Measurements from ENCODE around the gene TMEM176B. TPM values are rescaled to one million over a fixed set of nuclear protein-coding genes. Genes with fewer than 3 reads are reported as not detected.

Gene TMEM176B
- total and polyA plus RNA-seq, 2 of the 13 experiments (the other 11 are each of a cell fraction or from before 2014, with no cell fraction given), result not detected

DNA sequence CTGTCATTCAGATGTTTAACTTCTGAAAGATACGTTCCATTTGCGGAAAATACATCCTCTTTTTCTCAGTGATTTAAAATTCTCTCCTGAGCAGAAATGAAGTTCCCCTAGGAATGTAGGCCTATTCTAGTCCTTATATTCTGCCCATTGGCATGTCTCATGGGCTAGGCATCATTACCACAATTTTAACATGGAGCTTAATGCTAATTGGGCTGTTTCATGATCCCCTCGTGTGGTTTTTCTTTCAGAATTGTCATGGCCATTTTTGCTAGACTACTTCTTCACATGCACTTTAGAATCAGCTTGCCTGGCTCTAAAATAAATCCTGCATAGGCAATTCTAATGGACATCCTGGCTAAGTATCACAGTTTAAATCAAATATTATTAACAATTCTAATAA lies 1.0 kb downstream of the TMEM176B start:
- H2AFZ ChIP-seq (ENCODE audit: low read length), result no peak overlapping the region
- FAIRE-seq (no peak), DNase-seq (ENCODE audit: low spot score) (no peak), ATAC-seq (no peak)
- BruUV-seq (replicated peaks), result no TSS peak
- H3K27me3 ChIP-seq (ENCODE audit: control insufficient read depth in 1 of 2, insufficient read depth in 2 of 2, low read length in 2 of 2), result peaks cover 3 to 14% of the 10 kb centered on the region in 2 experiments; a peak in 2 of 5 replicates
- no peaks in the 10 kb centered on the region for H3K9me3 ChIP-seq (ENCODE audit: low read length)
- POLR2A ChIA-PET, result no interaction called here
- no peaks in the 10 kb centered on the region for H3K4me1 ChIP-seq (ENCODE audit: insufficient read depth, low read length)
- no peak overlapping the region for H3K4me3 ChIP-seq (replicated peaks in 1 of 3; ENCODE audit: insufficient read depth in 1 of 3, low read depth in 2 of 3, low read length in 3 of 3)
- no peak overlapping the region for H3K4me2 ChIP-seq (ENCODE audit: low read depth, low read length)
- H3K9ac ChIP-seq (ENCODE audit: insufficient read depth, low read depth, low read length), result no peak overlapping the region
- H3K79me2 ChIP-seq (ENCODE audit: insufficient read depth, low read length), result no peaks in the 10 kb centered on the region
- CTCF ChIA-PET (ENCODE audit: low intra/inter-chr PET ratio, low total read pairs), result no interaction called here
- no peaks in the 10 kb centered on the region for H4K20me1 ChIP-seq (ENCODE audit: insufficient read depth, low read length)
- WGBS (ENCODE audit: low lambda C conversion rate), result 60% methylated on average over 3 of the region's 3 CpGs
- in situ Hi-C loops (cut with HindIII; ENCODE audit: extremely low pct_ligation_motif_present, low pct_unique_long_range_greater_than_20kb), result no loop called here
- intact Hi-C loops (cut with micrococcal nuclease; ENCODE audit: unreplicated experiment), result no loop called here
- no peak overlapping the region for H3K27ac ChIP-seq (ENCODE audit: extremely low read length, insufficient read depth, low read length)
- no peaks in the 10 kb centered on the region for H3K36me3 ChIP-seq (replicated peaks in 1 of 2; ENCODE audit: control insufficient read depth in 1 of 2, insufficient read depth in 2 of 2, low read length in 2 of 2)
- TF ChIP-seq RFX3 (CRISPR knock-in tag; IDR thresholded peaks at IDR 0.05), result no peak
- TF ChIP-seq KDM5A (IDR thresholded peaks at IDR 0.05; ENCODE audit: borderline replicate concordance, low read length), result no peak
- TF ChIP-seq ZFP91 (CRISPR knock-in tag; IDR thresholded peaks at IDR 0.05; ENCODE audit: borderline replicate concordance), result no peak
- no peak for TF ChIP-seq ZNF382 (CRISPR knock-in tag; IDR thresholded peaks at IDR 0.05; ENCODE audit: borderline replicate concordance)
- TF ChIP-seq DZIP1 (CRISPR knock-in tag; IDR thresholded peaks at IDR 0.05), result no peak
- TF ChIP-seq, protein P1, sequence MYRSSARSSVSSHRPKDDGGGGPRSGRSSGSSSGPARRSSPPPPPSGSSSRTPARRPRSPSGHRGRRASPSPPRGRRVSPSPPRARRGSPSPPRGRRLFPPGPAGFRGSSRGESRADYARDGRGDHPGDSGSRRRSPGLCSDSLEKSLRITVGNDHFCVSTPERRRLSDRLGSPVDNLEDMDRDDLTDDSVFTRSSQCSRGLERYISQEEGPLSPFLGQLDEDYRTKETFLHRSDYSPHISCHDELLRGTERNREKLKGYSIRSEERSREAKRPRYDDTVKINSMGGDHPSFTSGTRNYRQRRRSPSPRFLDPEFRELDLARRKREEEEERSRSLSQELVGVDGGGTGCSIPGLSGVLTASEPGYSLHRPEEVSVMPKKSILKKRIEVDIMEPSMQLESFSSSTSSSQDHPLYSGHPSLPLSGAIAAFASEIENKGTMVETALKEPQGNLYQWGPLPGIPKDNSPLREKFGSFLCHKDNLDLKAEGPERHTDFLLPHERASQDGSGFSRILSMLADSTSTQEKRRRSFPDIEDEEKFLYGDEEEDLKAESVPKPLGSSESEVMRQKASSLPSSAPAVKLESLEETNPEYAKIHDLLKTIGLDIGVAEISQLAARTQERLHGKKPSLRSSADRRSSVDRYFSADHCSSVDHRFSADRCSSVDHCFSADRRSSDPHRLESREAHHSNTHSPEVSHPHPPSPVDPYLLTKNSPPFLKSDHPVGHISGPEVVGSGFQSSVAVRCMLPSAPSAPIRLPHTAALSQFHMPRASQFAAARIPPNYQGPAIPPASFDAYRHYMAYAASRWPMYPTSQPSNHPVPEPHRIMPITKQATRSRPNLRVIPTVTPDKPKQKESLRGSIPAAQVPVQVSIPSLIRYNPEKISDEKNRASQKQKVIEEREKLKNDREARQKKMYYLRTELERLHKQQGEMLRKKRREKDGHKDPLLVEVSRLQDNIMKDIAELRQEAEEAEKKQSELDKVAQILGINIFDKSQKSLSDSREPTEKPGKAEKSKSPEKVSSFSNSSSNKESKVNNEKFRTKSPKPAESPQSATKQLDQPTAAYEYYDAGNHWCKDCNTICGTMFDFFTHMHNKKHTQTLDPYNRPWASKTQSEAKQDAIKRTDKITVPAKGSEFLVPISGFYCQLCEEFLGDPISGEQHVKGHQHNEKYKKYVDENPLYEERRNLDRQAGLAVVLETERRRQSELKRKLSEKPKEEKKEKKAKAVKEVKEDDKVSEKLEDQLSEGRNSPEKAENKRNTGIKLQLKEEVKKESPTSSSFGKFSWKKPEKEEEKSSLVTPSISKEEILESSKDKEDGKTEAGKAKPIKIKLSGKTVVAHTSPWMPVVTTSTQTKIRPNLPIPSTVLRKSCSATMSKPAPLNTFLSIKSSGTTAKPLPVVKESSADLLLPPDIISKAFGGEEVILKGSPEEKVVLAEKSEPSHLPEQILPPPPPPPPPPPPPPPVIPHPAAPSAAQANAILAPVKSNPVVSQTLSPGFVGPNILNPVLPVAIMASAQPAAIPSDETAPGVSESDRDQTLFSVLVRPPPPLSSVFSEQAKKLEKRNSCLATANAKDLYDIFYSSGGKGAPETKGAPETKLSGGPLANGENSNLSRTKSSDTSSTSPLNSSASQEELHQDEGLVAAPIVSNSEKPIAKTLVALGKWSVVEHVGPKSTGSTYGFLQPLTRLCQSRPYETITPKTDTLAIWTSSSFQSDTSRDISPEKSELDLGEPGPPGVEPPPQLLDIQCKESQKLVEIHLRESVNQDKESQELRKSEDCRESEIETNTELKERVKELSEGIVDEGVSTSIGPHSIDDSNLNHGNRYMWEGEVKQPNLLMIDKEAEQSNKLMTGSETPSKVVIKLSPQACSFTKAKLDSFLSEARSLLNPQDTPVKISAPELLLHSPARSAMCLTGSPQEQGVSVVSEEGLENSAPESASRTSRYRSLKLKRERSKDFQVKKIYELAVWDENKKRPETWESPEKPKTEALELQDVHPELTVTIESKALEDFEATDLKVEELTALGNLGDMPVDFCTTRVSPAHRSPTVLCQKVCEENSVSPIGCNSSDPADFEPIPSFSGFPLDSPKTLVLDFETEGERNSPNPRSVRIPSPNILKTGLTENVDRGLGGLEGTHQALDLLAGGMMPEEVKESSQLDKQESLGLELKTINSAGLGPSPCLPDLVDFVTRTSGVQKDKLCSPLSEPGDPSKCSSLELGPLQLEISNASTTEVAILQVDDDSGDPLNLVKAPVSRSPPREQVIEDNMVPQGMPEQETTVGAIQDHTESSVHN (CRISPR knock-in tag; IDR thresholded peaks at IDR 0.05), result no peak
- TF ChIP-seq, protein P2, sequence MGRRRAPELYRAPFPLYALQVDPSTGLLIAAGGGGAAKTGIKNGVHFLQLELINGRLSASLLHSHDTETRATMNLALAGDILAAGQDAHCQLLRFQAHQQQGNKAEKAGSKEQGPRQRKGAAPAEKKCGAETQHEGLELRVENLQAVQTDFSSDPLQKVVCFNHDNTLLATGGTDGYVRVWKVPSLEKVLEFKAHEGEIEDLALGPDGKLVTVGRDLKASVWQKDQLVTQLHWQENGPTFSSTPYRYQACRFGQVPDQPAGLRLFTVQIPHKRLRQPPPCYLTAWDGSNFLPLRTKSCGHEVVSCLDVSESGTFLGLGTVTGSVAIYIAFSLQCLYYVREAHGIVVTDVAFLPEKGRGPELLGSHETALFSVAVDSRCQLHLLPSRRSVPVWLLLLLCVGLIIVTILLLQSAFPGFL (CRISPR knock-in tag; IDR thresholded peaks at IDR 0.05), result no peak
